B cell (primary cell): ENCODE measurements around the gene BEGAIN. TPM values are rescaled to one million over a fixed set of nuclear protein-coding genes. Genes with fewer than 3 reads are reported as not detected.

Experiments used
- ATAC-seq: fragments of 200-7000 bp; cut with Tn5 transposase; one replicate; pipeline ENCODE4 v1.10.0; 2021; ENCODE audit warnings: low read depth, mild to moderate bottlenecking, moderate number of reproducible peaks, moderate library complexity
- CTCF ChIA-PET: fragments of 350-600 bp; sonication (Branson Sonifier 250); formaldehyde crosslinking; loops from one replicate; lab custom pipeline; 2021; ENCODE audit warnings: antibody characterized with exemption, inconsistent platforms; lab: Charles Lee
- POLR2A ChIA-PET: fragments of 350-600 bp; sonication (Branson Sonifier 250); formaldehyde crosslinking; loops from one replicate; lab custom pipeline; 2021; ENCODE audit warnings: antibody characterized with exemption; lab: Charles Lee
- DNase-seq: peaks from one replicate; pipeline ENCODE4 v3.0.0; 2013
- H2AFZ ChIP-seq: 2 replicates; pipeline ENCODE4 v1.6.1; 2012; ENCODE audit warnings: mild to moderate bottlenecking, low read depth, low read length; ENCODE audit not compliant: insufficient read depth, poor library complexity, severe bottlenecking
- H3K27ac ChIP-seq, 2 donors: 1 replicate in 1 of 2; 2 replicates in 1 of 2; pipeline ENCODE4 v1.5.1; 2012 to 2013; ENCODE audit warnings: low read length in 2 of 2, mild to moderate bottlenecking in 2 of 2, moderate library complexity in 1 of 2
- H3K27me3 ChIP-seq, 4 experiments: fragments of 200-600 bp in 1 of 4; sonication (generic) in 1 of 4; replicated peaks in 1 of 4; 1 replicate in 2 of 4; 2 replicates in 2 of 4; pipeline versions ENCODE4 v1.6.1 to v1.7.0; 2013 to 2016; ENCODE audit warnings: low read length in 3 of 4, mild to moderate bottlenecking in 2 of 4, mixed read lengths in 1 of 4, moderate library complexity in 1 of 4; ENCODE audit not compliant: insufficient read depth in 4 of 4, control insufficient read depth in 3 of 4; ENCODE audit errors: control extremely low read depth in 1 of 4
- H3K36me3 ChIP-seq, 2 experiments: replicated peaks in 1 of 2; 1 replicate in 1 of 2; 2 replicates in 1 of 2; pipeline versions ENCODE4 v1.6.1 to v1.7.1; 2013; ENCODE audit warnings: low read length in 1 of 2; ENCODE audit not compliant: insufficient read depth in 2 of 2, control insufficient read depth in 1 of 2; ENCODE audit errors: control extremely low read depth in 1 of 2, extremely low read depth in 1 of 2
- H3K4me1 ChIP-seq, 2 donors: fragments of 200-600 bp in 1 of 2; sonication (generic) in 1 of 2; 1 replicate in 1 of 2; 2 replicates in 1 of 2; pipeline versions ENCODE4 v1.5.1 to v1.6.1; 2013 to 2017; ENCODE audit warnings: low read length in 2 of 2; ENCODE audit not compliant: control insufficient read depth in 2 of 2, insufficient read depth in 2 of 2
- H3K4me2 ChIP-seq: replicated peaks from 2 replicates; pipeline ENCODE3; 2012; ENCODE audit warnings: mild to moderate bottlenecking, low read depth, low read length; ENCODE audit not compliant: poor library complexity, severe bottlenecking
- H3K4me3 ChIP-seq, 5 experiments: fragments of 200-600 bp in 1 of 5; sonication (generic) in 1 of 5; 1 replicate in 3 of 5; 2 replicates in 2 of 5; pipeline versions ENCODE4 v1.5.1 to v1.7.0; 2011 to 2016; ENCODE audit warnings: low read length in 4 of 5, mild to moderate bottlenecking in 4 of 5, low read depth in 2 of 5, control low read depth in 1 of 5, moderate library complexity in 1 of 5; ENCODE audit not compliant: insufficient read depth in 1 of 5; ENCODE audit errors: control extremely low read depth in 1 of 5, extremely low read depth in 1 of 5
- H3K79me2 ChIP-seq: fragments of 200-600 bp; sonication (generic); one replicate; pipeline ENCODE4 v1.6.0; 2016; ENCODE audit warnings: low read length; ENCODE audit not compliant: control insufficient read depth, insufficient read depth
- H3K9ac ChIP-seq: fragments of 200-600 bp; sonication (generic); 2 replicates; pipeline ENCODE4 v1.6.1; 2017; ENCODE audit warnings: mild to moderate bottlenecking, low read length, moderate library complexity
- H3K9me3 ChIP-seq, 3 donors: one replicate each; pipeline versions ENCODE4 v1.6.1 to v1.7.1; 2013; ENCODE audit warnings: low read length in 2 of 3; ENCODE audit not compliant: control insufficient read depth in 2 of 3, insufficient read depth in 1 of 3; ENCODE audit errors: control extremely low read depth in 1 of 3
- H4K20me1 ChIP-seq: 2 replicates; pipeline ENCODE4 v1.6.0; 2012; ENCODE audit warnings: mild to moderate bottlenecking, low read length; ENCODE audit not compliant: insufficient read depth, control insufficient read depth, poor library complexity, severe bottlenecking
- H3K27ac Mint-ChIP-seq: one replicate; pipeline ENCODE4 v1.8.0; 2021; ENCODE audit warnings: mixed read lengths
- H3K27me3 Mint-ChIP-seq: one replicate; pipeline ENCODE4 v1.8.0; 2021; ENCODE audit warnings: mixed read lengths
- H3K4me1 Mint-ChIP-seq: one replicate; pipeline ENCODE4 v1.8.0; 2021; ENCODE audit warnings: mixed read lengths
- H3K4me3 Mint-ChIP-seq: one replicate; pipeline ENCODE4 v1.8.0; 2021; ENCODE audit warnings: mixed read lengths
- H3K9me3 Mint-ChIP-seq: one replicate; pipeline ENCODE4 v1.8.0; 2022; ENCODE audit warnings: mixed read lengths; ENCODE audit not compliant: insufficient read depth
- CTCF ChIP-seq: fragments of 200-600 bp; IDR thresholded peaks from one replicate; pipeline ENCODE4 v1.8.0; 2022; ENCODE audit warnings: antibody characterized with exemption, mild to moderate bottlenecking
- EZH2 ChIP-seq: IDR thresholded peaks from 2 replicates; pipeline ENCODE4 v1.6.1; 2012; ENCODE audit warnings: borderline replicate concordance, low read depth, mild to moderate bottlenecking, moderate library complexity, low read length; ENCODE audit not compliant: insufficient read depth, poor library complexity, severe bottlenecking
- WGBS: methylation state at CpG from one replicate; pipeline ENCODE4 v1.1.5; 2013; ENCODE audit warnings: missing lambda C conversion rate; ENCODE audit not compliant: insufficient coverage; 5-methylcytosine and 5-hydroxymethylcytosine counted together
- intact Hi-C: fragments of 100-400 bp; cut with micrococcal nuclease; formaldehyde crosslinking; loops from one replicate; pipeline ENCODE4 v1.10.0; 2022
- polyA plus RNA-seq: library from polyadenylated mRNA; depleted of rRNA; stranded (reverse); fragments of >200 nt; gene quantifications from 2 replicates; pipeline ENCODE4 v1.2.3, GENCODE V29; 2012
- total RNA-seq, 2 donors: library from RNA; stranded (reverse); fragments of 120-200 nt in 1 of 2; gene quantifications; 1 replicate in 1 of 2; 2 replicates in 1 of 2; pipeline versions ENCODE4 v1.2.3 to v1.2.4, GENCODE V29; 2013 to 2022

BEGAIN gene
- total and polyA plus RNA-seq, 2 donors (not counting 1 experiment from before 2014, with no cell fraction given), result 4.9 TPM; not detected in 1

GRCh38 chr14:100577986-100578431 is 9.2 kb downstream of the BEGAIN start:
- H3K27ac ChIP-seq, result no peak overlapping the region
- Mint-ChIP-seq H3K4me1 (no peaks in the 10 kb centered on the region), H3K27me3 (peaks cover under 1% of the 10 kb centered on the region), H3K27ac (no peak overlapping the region), H3K4me3 (no peak overlapping the region), H3K9me3 (peaks cover under 1% of the 10 kb centered on the region)
- no peak overlapping the region for H3K4me3 ChIP-seq
- no peaks in the 10 kb centered on the region for H3K36me3 ChIP-seq
- no peak overlapping the region for H2AFZ ChIP-seq
- no peaks in the 10 kb centered on the region for H3K4me1 ChIP-seq
- ChIA-PET CTCF (no interaction called here), POLR2A (no interaction called here)
- H3K27me3 ChIP-seq, result no peaks in the 10 kb centered on the region
- H3K79me2 ChIP-seq, result no peaks in the 10 kb centered on the region
- intact Hi-C loops, result no loop called here
- H4K20me1 ChIP-seq, result no peaks in the 10 kb centered on the region
- no peak overlapping the region for H3K9ac ChIP-seq
- peaks cover 0 to 15% (median 4%) of the 10 kb centered on the region in 3 donors for H3K9me3 ChIP-seq
- DNase-seq, result no peak
- ATAC-seq, result no peak
- WGBS, result 89% methylated on average over 4 of the region's 8 CpGs
- no peak for TF ChIP-seq CTCF
- no peak for TF ChIP-seq EZH2
- H3K4me2 ChIP-seq, result no peak overlapping the region

GRCh38 chr14:100577321-100577985 is 9.8 kb downstream of the BEGAIN start:
- Histone ChIP-seq H3K4me3 (no peak overlapping the region), H3K9me3 (peaks cover 0 to 15% (median 4%) of the 10 kb centered on the region in 3 donors), H3K79me2 (no peaks in the 10 kb centered on the region), H3K27ac (no peak overlapping the region), H3K4me2 (no peak overlapping the region), H2AFZ (no peak overlapping the region), H3K4me1 (peaks cover 0 to 5% of the 10 kb centered on the region in 2 donors), H3K9ac (no peak overlapping the region), H3K27me3 (peaks cover 0 to 4% (median 0%) of the 10 kb centered on the region in 4 experiments), H3K36me3 (no peaks in the 10 kb centered on the region), H4K20me1 (no peaks in the 10 kb centered on the region)
- ChIA-PET POLR2A (no interaction called here), CTCF (no interaction called here)
- H3K4me3 Mint-ChIP-seq, result no peak overlapping the region
- WGBS, result 94% methylated on average over 23 of the region's 23 CpGs
- no peaks in the 10 kb centered on the region for H3K9me3 Mint-ChIP-seq
- intact Hi-C loops, result no loop called here
- H3K27me3 Mint-ChIP-seq, result peaks cover 5% of the 10 kb centered on the region
- TF ChIP-seq EZH2, result no peak
- no peak for TF ChIP-seq CTCF
- DNase-seq, result no peak
- H3K27ac Mint-ChIP-seq, result no peak overlapping the region
- H3K4me1 Mint-ChIP-seq, result peaks cover 3% of the 10 kb centered on the region
- ATAC-seq, result no peak
